B cell (primary cell): ENCODE data around the gene MAN1A1. TPM values are rescaled to one million over a fixed set of nuclear protein-coding genes. Genes with fewer than 3 reads are reported as not detected.

ENCODE experiments used
- ATAC-seq: fragments of 200-7000 bp; cut with Tn5 transposase; one replicate; pipeline ENCODE4 v1.10.0; 2021; ENCODE audit warnings: low read depth, mild to moderate bottlenecking, moderate number of reproducible peaks, moderate library complexity
- CTCF ChIA-PET: fragments of 350-600 bp; sonication (Branson Sonifier 250); formaldehyde crosslinking; loops from one replicate; lab custom pipeline; 2021; ENCODE audit warnings: antibody characterized with exemption, inconsistent platforms; lab: Charles Lee
- POLR2A ChIA-PET: fragments of 350-600 bp; sonication (Branson Sonifier 250); formaldehyde crosslinking; loops from one replicate; lab custom pipeline; 2021; ENCODE audit warnings: antibody characterized with exemption; lab: Charles Lee
- DNase-seq: peaks from one replicate; pipeline ENCODE4 v3.0.0; 2013
- H2AFZ ChIP-seq: 2 replicates; pipeline ENCODE4 v1.6.1; 2012; ENCODE audit warnings: mild to moderate bottlenecking, low read depth, low read length; ENCODE audit not compliant: insufficient read depth, poor library complexity, severe bottlenecking
- H3K27ac ChIP-seq, 2 donors: 1 replicate in 1 of 2; 2 replicates in 1 of 2; pipeline ENCODE4 v1.5.1; 2012 to 2013; ENCODE audit warnings: low read length in 2 of 2, mild to moderate bottlenecking in 2 of 2, moderate library complexity in 1 of 2
- H3K27me3 ChIP-seq, 4 experiments: fragments of 200-600 bp in 1 of 4; sonication (generic) in 1 of 4; replicated peaks in 1 of 4; 1 replicate in 2 of 4; 2 replicates in 2 of 4; pipeline versions ENCODE4 v1.6.1 to v1.7.0; 2013 to 2016; ENCODE audit warnings: low read length in 3 of 4, mild to moderate bottlenecking in 2 of 4, mixed read lengths in 1 of 4, moderate library complexity in 1 of 4; ENCODE audit not compliant: insufficient read depth in 4 of 4, control insufficient read depth in 3 of 4; ENCODE audit errors: control extremely low read depth in 1 of 4
- H3K36me3 ChIP-seq, 2 experiments: replicated peaks in 1 of 2; 1 replicate in 1 of 2; 2 replicates in 1 of 2; pipeline versions ENCODE4 v1.6.1 to v1.7.1; 2013; ENCODE audit warnings: low read length in 1 of 2; ENCODE audit not compliant: insufficient read depth in 2 of 2, control insufficient read depth in 1 of 2; ENCODE audit errors: control extremely low read depth in 1 of 2, extremely low read depth in 1 of 2
- H3K4me1 ChIP-seq, 2 donors: fragments of 200-600 bp in 1 of 2; sonication (generic) in 1 of 2; 1 replicate in 1 of 2; 2 replicates in 1 of 2; pipeline versions ENCODE4 v1.5.1 to v1.6.1; 2013 to 2017; ENCODE audit warnings: low read length in 2 of 2; ENCODE audit not compliant: control insufficient read depth in 2 of 2, insufficient read depth in 2 of 2
- H3K4me2 ChIP-seq: replicated peaks from 2 replicates; pipeline ENCODE3; 2012; ENCODE audit warnings: mild to moderate bottlenecking, low read depth, low read length; ENCODE audit not compliant: poor library complexity, severe bottlenecking
- H3K4me3 ChIP-seq, 5 experiments: fragments of 200-600 bp in 1 of 5; sonication (generic) in 1 of 5; 1 replicate in 3 of 5; 2 replicates in 2 of 5; pipeline versions ENCODE4 v1.5.1 to v1.7.0; 2011 to 2016; ENCODE audit warnings: low read length in 4 of 5, mild to moderate bottlenecking in 4 of 5, low read depth in 2 of 5, control low read depth in 1 of 5, moderate library complexity in 1 of 5; ENCODE audit not compliant: insufficient read depth in 1 of 5; ENCODE audit errors: control extremely low read depth in 1 of 5, extremely low read depth in 1 of 5
- H3K79me2 ChIP-seq: fragments of 200-600 bp; sonication (generic); one replicate; pipeline ENCODE4 v1.6.0; 2016; ENCODE audit warnings: low read length; ENCODE audit not compliant: control insufficient read depth, insufficient read depth
- H3K9ac ChIP-seq: fragments of 200-600 bp; sonication (generic); 2 replicates; pipeline ENCODE4 v1.6.1; 2017; ENCODE audit warnings: mild to moderate bottlenecking, low read length, moderate library complexity
- H3K9me3 ChIP-seq, 3 donors: one replicate each; pipeline versions ENCODE4 v1.6.1 to v1.7.1; 2013; ENCODE audit warnings: low read length in 2 of 3; ENCODE audit not compliant: control insufficient read depth in 2 of 3, insufficient read depth in 1 of 3; ENCODE audit errors: control extremely low read depth in 1 of 3
- H4K20me1 ChIP-seq: 2 replicates; pipeline ENCODE4 v1.6.0; 2012; ENCODE audit warnings: mild to moderate bottlenecking, low read length; ENCODE audit not compliant: insufficient read depth, control insufficient read depth, poor library complexity, severe bottlenecking
- H3K27ac Mint-ChIP-seq: one replicate; pipeline ENCODE4 v1.8.0; 2021; ENCODE audit warnings: mixed read lengths
- H3K27me3 Mint-ChIP-seq: one replicate; pipeline ENCODE4 v1.8.0; 2021; ENCODE audit warnings: mixed read lengths
- H3K4me1 Mint-ChIP-seq: one replicate; pipeline ENCODE4 v1.8.0; 2021; ENCODE audit warnings: mixed read lengths
- H3K4me3 Mint-ChIP-seq: one replicate; pipeline ENCODE4 v1.8.0; 2021; ENCODE audit warnings: mixed read lengths
- H3K9me3 Mint-ChIP-seq: one replicate; pipeline ENCODE4 v1.8.0; 2022; ENCODE audit warnings: mixed read lengths; ENCODE audit not compliant: insufficient read depth
- CTCF ChIP-seq: fragments of 200-600 bp; IDR thresholded peaks from one replicate; pipeline ENCODE4 v1.8.0; 2022; ENCODE audit warnings: antibody characterized with exemption, mild to moderate bottlenecking
- EZH2 ChIP-seq: IDR thresholded peaks from 2 replicates; pipeline ENCODE4 v1.6.1; 2012; ENCODE audit warnings: borderline replicate concordance, low read depth, mild to moderate bottlenecking, moderate library complexity, low read length; ENCODE audit not compliant: insufficient read depth, poor library complexity, severe bottlenecking
- WGBS: methylation state at CpG from one replicate; pipeline ENCODE4 v1.1.5; 2013; ENCODE audit warnings: missing lambda C conversion rate; ENCODE audit not compliant: insufficient coverage; 5-methylcytosine and 5-hydroxymethylcytosine counted together
- intact Hi-C: fragments of 100-400 bp; cut with micrococcal nuclease; formaldehyde crosslinking; loops from one replicate; pipeline ENCODE4 v1.10.0; 2022
- polyA plus RNA-seq: library from polyadenylated mRNA; depleted of rRNA; stranded (reverse); fragments of >200 nt; gene quantifications from 2 replicates; pipeline ENCODE4 v1.2.3, GENCODE V29; 2012
- total RNA-seq, 2 donors: library from RNA; stranded (reverse); fragments of 120-200 nt in 1 of 2; gene quantifications; 1 replicate in 1 of 2; 2 replicates in 1 of 2; pipeline versions ENCODE4 v1.2.3 to v1.2.4, GENCODE V29; 2013 to 2022

Gene MAN1A1
- total and polyA plus RNA-seq, 2 donors (not counting 1 experiment from before 2014, with no cell fraction given), result 5.1 to 31.7 TPM

- Histone ChIP-seq H3K4me1 (no peaks in the 10 kb centered on the region), H3K9ac (no peak overlapping the region), H3K9me3 (no peaks in the 10 kb centered on the region), H3K36me3 (no peaks in the 10 kb centered on the region), H3K4me3 (no peak overlapping the region), H3K79me2 (peaks cover 80% of the 10 kb centered on the region), H3K27ac (no peak overlapping the region), H2AFZ (no peak overlapping the region), H3K27me3 (no peaks in the 10 kb centered on the region), H3K4me2 (no peak overlapping the region), H4K20me1 (no peaks in the 10 kb centered on the region)
- intact Hi-C loops, result no loop called here
- Mint-ChIP-seq H3K4me1 (peaks cover 11% of the 10 kb centered on the region), H3K27ac (no peak overlapping the region), H3K27me3 (no peaks in the 10 kb centered on the region), H3K4me3 (no peak overlapping the region), H3K9me3 (no peaks in the 10 kb centered on the region)
- TF ChIP-seq CTCF (no peak), EZH2 (no peak)
- ChIA-PET POLR2A (no interaction called here), CTCF (interaction anchor here (0.7 kb wide), 1 partner anchor 19 kb away, joined by 3 read pairs; no protein-coding TSS in a partner anchor)
- 51% methylated on average over 2 of the region's 2 CpGs for WGBS
- ATAC-seq (no peak), DNase-seq (no peak)
Measured at GRCh38 chr6:119327810-119328209, 21.8 kb downstream of the MAN1A1 start.

DNA sequence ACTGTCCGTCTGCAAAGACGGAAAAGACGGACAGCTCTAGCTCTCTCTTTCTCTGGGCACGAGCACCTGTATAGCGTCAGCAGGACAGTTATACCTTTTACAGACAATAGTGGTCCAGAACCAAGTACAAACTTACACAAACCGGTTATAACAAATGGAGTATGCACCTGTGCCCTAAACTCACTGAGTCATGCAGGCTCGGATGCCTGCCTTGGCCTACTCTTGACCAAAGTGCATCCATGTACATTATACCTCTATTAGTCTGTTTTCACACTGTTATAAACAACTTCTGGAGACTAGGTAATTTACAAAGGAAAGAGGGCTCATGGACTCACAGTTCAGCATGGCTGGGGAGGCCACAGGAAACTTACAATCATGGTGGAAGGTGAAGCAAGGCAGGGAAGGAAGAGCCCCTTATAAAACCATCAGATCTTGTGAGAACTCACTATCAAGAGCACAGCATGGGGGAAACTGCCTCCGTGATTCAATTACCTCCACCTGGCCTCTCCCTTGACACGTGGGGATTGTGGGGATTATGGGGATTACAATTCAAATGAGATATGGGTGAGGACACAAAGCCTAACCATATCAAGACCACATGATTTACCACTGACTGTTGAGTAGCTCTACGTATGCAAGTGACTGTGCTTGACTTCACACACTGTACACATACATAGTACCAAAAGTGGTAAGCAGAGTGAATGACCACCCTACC is 23.1 kb downstream of the MAN1A1 start:
- ChIA-PET POLR2A (no interaction called here), CTCF (no interaction called here)
- Histone ChIP-seq H3K9me3 (no peaks in the 10 kb centered on the region), H3K27ac (no peak overlapping the region), H4K20me1 (no peaks in the 10 kb centered on the region), H3K4me3 (no peak overlapping the region), H3K4me1 (no peaks in the 10 kb centered on the region), H3K36me3 (no peaks in the 10 kb centered on the region), H3K27me3 (no peaks in the 10 kb centered on the region), H3K9ac (no peak overlapping the region), H3K4me2 (no peak overlapping the region), H3K79me2 (peaks cover 87% of the 10 kb centered on the region), H2AFZ (no peak overlapping the region)
- Mint-ChIP-seq H3K4me1 (peaks cover 5% of the 10 kb centered on the region), H3K27ac (no peak overlapping the region), H3K4me3 (no peak overlapping the region), H3K27me3 (no peaks in the 10 kb centered on the region), H3K9me3 (no peaks in the 10 kb centered on the region)
- WGBS, result 97% methylated on average over 7 of the region's 10 CpGs
- no peak for DNase-seq
- TF ChIP-seq EZH2 (no peak), CTCF (no peak)
- intact Hi-C loops, result no loop called here
- ATAC-seq, result no peak
